Activated CD4-positive, CD25-positive, alpha-beta regulatory T cell (primary cell): ENCODE results near the gene ALLC.

Experiments
- DNase-seq, 4 experiments: peaks; one replicate each; lab custom pipeline; 2025; lab: John Stamatoyannopoulos, UW

ALLC gene

DNA sequence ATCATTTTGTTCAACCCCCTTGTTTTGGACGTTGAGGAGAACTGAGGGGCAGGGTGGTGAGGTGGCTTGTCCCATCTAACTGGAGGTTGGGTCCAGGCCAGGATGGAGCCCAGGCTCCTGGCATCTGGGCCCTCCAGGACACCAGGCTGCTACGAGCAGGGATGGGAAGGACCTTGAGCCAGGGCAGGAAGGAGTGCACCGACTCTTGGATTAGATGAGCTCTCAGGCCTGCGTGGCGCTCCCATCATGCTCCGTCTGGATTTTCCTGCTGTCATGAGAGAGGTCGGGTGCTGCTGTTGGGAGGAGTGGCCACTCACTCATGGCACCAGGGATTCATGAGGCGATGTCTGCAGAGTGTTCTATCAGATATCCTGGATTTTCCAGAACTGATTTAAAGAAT is 18.3 kb upstream of the ALLC start:
- DNase-seq: no peak

DNA sequence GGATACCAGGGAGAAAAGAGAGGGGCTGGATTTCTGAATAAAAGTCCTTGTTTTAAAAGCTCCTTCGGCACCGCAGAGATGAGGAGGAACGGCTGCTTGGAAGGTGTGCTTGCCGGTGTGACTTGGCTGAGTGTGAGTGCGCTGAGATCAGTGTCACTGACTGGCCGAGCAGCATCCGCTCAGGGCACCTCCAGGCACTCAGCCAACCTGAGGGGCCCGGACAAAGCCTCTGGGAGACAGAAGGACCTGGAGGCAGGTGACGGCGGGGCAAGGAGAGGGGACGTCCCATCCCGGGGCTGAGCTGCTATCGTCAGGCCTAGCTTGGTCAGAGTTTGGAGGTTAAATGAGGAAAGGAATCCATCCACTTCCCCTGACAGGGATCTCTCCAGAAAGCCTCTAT is 16.8 kb upstream of the ALLC start:
- DNase-seq: no peak

DNA sequence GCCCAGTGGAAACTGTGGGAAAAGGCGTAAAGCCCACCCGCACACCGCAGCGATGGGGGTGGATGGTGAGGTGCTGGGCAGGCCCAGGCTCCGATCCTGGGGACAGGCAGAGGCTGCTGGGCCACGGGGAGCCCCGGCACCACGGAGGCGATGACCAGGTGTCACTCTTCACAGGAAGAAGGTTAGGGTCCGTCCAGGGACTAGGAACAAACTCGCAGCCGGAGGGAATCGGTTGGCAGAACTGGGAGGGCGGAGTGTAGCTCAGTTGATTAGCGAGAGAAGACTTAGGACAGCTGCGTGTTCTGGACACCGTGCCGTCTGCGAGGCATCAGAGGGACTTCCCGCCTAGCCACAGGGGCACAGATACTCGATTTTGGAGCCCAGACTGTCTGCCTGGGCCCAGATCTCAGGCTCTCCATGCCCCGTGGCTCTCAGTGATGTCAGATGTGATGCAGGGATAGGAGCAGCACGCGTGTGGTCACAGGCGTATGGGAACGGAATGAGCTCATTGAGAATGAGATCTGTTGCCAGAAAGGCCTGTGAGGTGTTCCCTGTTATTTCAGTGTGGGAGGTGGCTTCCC is 16.1 kb upstream of the ALLC start:
- DNase-seq: no peak

DNA sequence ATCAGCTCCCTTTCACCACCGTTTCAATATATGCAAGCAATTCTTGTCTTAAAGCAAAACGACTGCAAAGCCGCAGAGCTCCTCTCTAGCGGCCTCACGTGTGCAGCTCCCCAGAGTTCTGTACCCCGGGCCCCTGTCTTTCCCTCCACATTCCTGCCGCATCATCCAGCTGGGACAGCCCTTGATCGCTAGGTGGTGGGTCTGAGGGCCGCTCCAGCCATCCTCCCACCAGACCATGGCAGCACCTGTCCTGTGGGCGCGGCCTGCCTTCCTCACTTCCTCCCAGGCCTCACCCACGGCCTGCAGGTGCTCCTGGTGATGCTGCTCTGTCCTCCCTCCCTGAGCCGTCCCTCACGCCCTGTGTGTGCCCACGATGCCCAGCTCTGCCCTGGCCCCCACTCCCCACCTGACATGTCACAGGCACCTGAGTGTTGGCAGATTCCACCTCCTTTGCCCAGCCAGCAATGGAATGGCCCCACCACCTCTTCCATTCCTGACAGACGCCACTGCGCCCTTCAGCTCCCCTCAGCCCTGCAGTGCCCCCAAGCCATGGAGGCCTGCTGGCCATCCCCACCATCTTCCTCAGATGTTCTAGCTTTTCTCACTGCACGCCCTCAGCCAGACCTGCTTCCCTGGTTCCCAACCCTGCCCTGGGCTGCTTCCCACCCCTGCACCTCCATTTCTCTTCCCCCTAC is 15.3 kb upstream of the ALLC start:
- DNase-seq: no peak

DNA sequence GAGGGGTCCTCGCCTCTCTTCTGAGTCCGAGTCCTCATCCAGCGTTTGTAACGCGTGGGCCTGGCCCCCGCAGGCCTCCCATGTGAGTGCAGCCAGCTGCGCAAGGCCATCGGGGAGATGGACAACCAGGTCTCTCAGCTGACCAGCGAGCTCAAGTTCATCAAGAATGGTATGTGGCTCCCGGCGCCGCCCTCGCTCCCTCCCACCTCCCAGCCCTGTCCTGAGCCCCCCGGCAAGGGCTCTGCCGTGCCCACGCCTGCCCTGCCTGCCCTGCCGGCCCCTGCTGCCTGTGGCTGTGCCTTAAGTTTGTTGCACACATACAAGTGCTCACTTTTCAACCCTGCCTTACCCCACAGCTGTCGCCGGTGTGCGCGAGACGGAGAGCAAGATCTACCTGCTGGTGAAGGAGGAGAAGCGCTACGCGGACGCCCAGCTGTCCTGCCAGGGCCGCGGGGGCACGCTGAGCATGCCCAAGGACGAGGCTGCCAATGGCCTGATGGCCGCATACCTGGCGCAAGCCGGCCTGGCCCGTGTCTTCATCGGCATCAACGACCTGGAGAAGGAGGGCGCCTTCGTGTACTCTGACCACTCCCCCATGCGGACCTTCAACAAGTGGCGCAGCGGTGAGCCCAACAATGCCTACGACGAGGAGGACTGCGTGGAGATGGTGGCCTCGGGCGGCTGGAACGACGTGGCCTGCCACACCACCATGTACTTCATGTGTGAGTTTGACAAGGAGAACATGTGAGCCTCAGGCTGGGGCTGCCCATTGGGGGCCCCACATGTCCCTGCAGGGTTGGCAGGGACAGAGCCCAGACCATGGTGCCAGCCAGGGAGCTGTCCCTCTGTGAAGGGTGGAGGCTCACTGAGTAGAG is 14.4 kb upstream of the ALLC start:
- no peak for DNase-seq

DNA sequence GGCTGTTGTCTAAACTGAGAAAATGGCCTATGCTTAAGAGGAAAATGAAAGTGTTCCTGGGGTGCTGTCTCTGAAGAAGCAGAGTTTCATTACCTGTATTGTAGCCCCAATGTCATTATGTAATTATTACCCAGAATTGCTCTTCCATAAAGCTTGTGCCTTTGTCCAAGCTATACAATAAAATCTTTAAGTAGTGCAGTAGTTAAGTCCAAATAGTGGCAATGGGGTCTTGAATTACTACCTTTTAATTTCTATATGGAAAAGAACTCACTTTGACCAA is 13.8 kb upstream of the ALLC start:
- DNase-seq: no peak

DNA sequence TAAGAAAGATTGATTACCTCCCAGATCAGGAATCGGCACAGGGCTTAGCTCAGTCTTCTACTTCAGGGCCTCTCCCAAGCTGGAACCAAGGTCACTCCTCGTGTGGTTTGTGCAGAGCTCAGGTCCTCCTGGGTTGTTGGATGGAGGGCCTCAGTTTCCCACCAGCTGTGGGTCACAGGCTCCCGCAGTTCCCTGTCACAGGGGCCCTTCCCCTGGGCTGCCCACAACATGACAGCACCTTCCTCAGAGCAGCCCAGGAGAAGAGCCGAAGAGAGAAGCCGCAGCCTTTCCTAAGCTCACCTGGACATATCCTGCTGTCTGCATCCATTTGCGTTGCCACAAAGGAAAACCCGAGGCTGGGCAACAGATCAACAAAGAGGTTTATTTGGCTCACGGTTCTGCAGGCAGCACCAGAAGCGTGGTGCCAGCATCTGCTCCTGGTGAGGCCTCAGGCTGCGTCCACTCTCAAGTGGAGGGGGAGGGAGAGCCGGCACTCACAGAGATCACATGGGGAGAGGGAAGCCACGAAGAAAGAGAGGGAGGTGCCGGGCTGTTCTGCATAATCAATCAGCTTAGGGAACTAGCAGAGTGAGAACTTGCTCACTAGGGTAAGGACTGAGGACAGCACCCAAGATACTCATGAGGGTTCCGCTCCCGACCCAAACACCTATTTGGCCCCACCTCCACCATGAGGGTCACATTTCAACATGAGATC is 13.0 kb upstream of the ALLC start:
- no peak for DNase-seq

DNA sequence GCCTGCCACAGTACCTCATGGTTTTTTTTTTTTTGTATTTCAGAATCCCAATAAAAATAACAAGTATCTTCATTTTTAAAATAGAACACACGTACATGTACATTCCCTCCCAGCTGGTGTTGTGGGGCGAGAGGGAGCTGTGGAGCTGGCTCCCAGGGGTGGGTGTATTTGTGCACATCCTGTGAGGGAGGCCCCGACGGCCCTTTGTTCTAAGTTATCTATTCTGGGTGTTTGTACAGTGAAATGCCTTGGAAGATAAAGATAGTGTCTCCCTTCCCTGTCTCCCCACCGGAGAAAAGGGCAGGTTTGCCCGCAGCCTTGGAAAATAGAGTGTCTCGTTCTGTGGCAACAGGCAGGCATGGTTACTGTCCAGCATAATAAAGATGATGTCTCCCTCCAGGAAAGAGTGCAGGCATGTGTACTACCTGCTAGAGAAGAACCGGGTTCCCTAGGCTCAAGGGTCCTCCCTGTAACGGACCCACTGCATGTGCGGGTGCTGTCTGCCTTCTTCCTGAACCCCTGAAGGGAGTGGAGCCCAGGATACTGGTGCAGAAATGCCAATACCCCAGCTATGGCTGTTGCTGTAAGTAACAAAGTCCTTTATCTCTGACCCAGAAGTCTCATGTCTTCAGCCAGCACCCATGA is 12.1 kb upstream of the ALLC start:
- DNase-seq: no peak

DNA sequence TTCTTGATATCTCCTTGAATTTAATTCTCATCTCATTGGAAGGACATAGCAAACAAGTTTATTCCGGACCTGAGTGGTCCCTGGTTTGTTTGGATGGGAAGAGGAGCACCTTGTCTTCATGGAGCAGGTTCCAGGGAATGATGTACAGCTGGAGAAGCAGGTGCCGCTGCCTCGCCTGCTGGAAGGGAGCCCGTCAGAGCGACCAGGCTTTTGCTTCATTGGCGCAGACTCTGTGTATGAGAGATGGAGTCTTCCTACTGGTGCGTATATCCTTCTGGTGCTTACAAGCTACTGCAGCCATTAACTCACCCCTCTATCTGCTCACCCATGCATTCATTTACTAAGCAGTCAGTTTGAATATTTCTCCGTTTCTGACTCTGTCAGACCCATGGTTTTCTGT is 11.6 kb upstream of the ALLC start:
- no peak for DNase-seq

DNA sequence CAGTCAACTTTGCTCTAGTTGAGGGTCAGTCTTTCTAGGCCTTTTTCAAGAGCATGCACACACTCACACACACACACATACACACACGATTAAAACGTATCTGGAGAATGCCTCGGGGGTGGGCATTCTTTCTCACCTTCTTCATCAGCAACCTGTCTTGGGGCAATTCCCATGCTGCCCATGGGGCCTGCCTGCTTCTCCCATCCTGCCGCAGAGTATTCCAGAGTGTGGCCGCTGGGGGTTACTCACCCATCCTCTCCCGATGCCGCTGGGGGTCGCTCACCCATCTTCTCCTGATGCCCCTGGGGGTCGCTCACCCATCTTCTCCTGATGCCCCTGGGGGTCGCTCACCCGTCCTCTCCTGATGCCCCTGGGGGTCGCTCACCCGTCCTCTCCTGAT is 10.8 kb upstream of the ALLC start:
- DNase-seq: no peak

DNA sequence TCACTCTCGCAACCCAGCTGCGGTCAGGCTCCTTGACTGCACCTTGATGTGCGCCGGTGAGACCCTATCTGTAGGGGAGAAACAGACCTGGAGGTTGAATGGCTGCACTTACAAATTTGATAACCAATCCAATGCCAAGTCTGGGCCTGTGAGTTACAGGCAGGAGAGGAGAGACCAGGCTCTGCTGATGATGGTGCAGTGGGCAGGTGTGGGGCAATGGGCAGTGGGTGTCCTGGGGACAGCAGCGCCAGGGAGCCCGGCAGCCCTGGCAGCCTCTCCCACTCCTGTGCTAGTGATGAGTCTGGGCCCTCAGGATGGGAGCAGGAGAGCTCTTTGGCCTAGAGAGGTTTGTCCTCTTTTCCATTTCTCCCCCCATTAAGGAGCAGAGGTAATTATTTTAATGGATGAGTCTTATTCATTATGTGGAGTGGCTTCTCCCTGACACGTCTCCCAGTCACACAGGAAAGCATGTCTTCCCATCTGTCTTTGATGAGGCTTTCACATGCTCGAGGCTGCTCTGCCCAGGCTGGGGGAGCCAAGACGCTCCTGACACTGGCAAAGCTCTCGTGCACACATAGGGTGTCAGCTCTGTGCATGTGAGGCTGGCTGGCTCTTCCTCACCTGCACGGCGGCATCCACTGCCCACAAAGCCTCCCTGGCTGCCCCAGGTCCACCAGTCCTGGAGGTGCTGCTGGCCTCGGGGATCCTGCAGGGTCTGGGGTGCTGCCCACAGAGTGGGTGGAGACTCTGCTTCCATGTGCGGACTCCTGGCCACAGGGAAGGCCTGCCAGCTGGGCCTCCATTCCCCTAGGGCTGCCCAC is 10.0 kb upstream of the ALLC start:
- no peak for DNase-seq

DNA sequence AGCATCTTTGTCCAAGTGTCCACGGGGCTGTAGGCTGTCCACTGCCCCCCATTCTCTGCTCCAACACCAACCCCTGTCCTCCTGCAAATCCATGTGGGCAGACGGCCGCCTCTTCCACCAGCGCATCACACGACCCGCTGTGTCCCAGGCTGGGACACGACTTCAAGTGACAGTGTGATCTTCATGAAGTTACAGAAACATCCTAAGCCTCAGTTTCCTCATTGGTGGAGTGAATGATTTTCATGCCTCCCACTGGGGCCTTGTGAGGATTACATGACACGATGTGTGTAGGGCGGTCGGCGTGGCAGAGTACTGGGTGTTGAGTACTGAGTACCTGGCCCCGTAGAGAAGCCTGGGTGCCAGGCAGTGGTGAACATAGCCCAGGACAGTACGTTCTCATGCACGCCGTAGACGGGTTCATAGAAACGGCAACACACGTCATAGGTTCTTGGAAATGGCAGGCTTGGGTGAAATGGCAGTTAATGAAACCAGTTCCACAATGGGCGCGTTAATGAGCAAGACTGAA is 9.3 kb upstream of the ALLC start:
- DNase-seq: no peak

DNA sequence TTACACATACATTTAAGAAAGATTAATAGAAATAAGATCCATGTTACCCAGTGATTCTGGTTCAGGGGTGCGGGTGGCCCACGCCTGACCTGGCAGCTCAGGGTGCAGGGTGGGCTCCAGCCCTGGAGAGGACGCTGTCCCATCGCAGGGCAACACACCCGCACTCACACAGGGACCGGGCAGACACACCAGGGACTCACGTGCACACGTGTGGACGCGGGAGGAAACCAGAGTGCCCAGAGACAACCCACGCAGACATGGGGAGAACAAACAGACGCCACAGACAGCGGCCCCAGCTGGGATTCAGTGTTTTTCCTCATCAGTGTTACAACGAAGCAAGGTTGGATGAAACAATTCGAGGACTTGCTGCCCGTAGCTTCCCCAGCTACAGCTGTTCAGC is 8.4 kb upstream of the ALLC start:
- DNase-seq: no peak

DNA sequence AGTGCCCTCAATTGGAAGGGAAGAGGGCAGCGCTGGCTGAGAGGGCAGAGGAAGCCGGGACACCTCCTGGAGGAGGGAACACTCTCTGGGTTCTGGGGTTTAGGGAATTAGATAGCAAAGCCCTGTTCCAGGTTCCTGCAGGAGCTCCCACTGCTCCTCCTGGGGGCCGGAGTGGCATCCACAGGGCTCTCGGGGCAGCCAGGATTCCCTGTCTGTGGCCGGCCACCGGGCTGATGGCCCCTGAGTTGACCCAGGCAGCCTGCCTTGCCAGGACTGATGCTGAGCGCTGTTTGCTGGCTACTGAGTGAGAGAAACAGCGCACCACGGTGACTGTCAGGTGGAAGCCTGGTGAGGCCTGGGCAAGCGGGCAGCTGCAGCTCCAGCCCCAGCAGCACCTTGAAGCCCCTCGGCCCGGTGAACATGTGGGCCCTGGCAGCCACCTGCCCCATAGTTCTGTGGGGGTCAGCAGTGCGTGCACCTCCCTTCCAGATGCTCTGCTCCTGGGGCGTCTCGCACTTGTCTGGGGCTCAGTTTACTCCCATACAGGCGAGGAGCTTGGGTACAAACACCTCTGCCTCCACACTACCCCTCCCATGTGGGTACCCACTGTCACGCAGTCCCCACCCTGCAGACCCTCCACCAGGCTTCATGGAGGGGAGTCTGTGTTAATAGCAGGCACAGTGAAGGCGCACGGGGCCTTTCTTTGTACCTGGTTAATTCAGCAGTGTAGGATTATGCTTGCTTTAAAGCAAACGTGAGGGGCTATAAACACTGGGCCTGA is 7.7 kb upstream of the ALLC start:
- DNase-seq: no peak

DNA sequence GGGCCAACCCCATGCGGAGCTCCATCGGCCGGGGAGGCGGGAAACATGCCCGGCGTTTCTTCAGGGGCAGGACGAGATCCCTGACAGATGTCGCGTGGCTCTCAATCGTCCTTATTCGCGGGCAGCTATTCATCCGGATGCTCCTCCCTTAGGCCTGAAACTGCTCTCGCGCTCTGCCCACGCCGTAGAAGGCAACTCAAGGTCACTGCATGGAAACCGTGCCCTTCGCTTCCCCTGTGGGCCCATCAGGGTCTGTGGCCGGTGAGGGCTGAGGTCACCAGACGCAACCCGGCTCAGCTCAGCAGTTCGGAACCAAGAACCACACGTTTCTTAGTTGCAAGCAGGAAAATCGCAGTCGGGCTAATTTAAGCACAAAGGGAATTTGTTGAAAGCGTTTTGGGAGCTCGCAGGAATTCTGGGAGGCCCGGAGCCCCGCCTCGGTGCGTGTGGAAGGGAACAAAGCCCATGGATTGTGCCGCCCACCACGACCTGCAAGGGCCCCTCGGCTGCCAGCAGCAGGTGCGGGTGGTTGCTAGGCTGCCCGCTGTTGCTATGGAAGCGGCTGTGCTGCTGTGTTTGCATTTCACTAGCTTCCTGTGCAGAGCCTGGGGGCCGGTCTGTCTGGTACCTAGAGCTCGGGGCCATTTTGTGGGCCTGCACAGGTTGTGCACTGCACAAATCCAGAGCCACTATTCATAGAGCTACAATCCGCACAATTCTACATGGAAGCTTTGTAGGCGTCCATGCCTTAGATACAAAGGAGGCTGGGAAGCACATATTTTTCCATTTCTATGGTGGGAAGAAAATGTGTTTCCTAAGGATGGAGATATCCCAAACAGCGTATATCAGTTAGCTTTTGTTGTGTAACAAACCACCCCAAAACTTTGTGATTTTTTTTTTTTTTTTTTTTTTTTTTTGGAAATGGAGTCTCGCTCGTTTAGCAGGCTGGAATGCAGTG is 6.0 kb upstream of the ALLC start:
- DNase-seq: peak; percentile 8 to 40 (median 28)

DNA sequence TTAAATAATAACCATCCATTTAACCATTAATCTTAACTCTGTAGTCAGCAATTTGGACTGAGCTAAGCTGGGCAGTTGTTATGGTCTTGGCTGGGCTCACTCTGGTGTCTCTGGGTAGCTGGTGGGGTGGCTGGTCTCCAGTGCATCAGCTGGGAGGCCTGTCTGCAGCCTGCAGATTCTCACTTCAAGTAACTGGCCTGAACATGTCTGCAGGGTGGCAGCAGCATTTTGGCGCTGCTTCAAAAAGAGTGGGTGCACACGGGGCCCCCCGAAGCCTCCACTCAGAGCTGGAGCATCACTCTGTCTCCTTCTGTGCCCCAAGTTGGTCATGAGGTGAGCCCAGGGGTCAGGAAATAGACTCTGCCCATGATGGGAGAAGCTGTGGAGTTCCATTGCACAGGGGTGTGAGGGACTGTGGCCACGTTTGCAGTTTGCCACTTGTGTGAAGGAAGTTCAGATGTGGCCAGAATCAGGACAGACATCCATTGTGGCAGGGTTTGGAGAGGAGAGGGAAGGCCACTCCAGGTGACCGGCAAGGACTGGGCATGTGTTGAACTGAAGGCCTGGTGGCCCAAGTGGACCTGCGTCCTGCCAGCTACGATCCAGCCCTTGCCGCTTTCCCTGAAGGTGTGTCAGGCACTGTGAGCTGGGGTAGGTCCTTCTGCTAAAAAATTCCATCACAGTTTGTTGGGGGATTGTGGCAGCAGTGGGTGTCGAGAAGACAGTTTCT is 4.9 kb upstream of the ALLC start:
- no peak for DNase-seq

DNA sequence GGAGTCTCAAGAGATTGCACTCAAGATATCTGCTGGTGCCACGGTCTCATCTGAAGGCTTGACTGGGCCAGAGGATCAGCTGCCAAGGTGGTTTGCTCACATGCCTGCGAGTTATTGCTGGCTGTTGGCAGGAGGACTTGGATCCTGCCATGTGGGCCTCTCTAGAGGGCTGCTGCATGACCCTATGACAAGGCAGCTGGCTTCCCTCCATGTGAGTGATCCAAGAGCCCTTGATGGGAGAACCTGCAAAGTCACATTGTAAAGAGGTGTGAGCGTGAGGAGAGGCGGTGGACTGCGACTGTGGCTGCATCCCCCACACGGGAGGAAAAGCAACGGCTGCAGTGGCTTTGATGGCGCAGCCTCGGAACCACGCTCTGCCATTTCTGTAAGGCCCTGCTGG is 4.0 kb upstream of the ALLC start:
- DNase-seq: no peak

DNA sequence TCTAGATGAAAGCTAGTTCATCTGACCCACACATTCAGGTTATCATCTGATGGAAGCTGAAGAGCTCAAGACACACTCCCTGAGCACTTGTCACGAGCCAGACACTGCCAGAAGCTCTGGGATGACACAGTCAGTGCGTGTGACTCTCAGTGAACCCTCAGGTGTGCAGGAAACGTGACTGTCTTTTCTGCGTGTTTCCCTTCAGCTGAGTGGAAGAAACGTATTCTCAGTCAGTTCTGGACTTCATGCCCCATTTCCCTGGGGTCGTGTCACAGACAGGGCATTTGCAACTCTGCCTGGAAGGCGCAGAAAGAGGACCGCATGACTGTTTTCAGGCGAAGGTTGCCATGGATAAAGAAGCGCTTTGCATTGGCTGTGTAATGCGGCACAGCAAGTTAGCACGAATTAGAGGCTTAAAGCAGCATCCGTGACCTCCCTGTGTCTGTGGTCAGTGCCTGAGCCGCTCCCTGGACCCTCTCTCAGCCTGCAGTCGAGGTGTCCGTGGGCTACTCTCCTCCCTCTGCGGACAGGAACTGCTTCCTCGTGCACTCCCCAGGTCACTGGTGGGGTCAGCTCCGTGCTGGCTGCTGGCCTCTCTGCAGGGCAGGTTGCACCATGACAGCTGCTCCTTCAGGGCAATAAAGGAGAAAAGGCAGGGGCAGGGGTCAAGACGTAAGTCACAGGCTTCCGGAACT is 3.3 kb upstream of the ALLC start:
- no peak for DNase-seq
